Activated T-helper 17 cell treated with anti-CD3 and anti-CD28 coated beads, Interleukin-2, amount 50 U/mL, for 72 hours (primary cell): ENCODE measurements around the gene ATOX1. TPM values are rescaled to one million over a fixed set of nuclear protein-coding genes. Genes with fewer than 3 reads are reported as not detected.
"Not testable (repeated sequence)": the region's sequence is repeated elsewhere in the genome, so short reads cannot be mapped to it uniquely, and the experiment has no call there.

Experiments used
- ATAC-seq: fragments of 150-1000 bp; cut with Tn5 transposase; replicated peaks from 2 replicates; pipeline ENCODE4 v1.10.0; 2021; ENCODE audit warnings: mild to moderate bottlenecking, moderate library complexity
- H3K27ac Mint-ChIP-seq: one replicate; pipeline ENCODE4 v1.8.0; 2022; ENCODE audit warnings: mixed read lengths
- H3K27me3 Mint-ChIP-seq: one replicate; pipeline ENCODE4 v1.8.0; 2022; ENCODE audit warnings: mixed read lengths
- H3K36me3 Mint-ChIP-seq: one replicate; pipeline ENCODE4 v1.8.0; 2022; ENCODE audit warnings: low read depth, mild to moderate bottlenecking, mixed read lengths
- H3K4me1 Mint-ChIP-seq: one replicate; pipeline ENCODE4 v1.8.0; 2022; ENCODE audit warnings: mixed read lengths
- H3K4me3 Mint-ChIP-seq: one replicate; pipeline ENCODE4 v1.8.0; 2022; ENCODE audit warnings: mild to moderate bottlenecking, mixed read lengths
- H3K9me3 Mint-ChIP-seq: one replicate; pipeline ENCODE4 v1.8.0; 2022; ENCODE audit warnings: mixed read lengths
- total RNA-seq, 2 donors: library from RNA; stranded (reverse); gene quantifications; one replicate each; pipeline ENCODE4 v1.2.3, GENCODE V29; 2022

Gene ATOX1
- total RNA-seq, 2 donors from 2014 or later = 41.8 to 87.8 TPM

DNA sequence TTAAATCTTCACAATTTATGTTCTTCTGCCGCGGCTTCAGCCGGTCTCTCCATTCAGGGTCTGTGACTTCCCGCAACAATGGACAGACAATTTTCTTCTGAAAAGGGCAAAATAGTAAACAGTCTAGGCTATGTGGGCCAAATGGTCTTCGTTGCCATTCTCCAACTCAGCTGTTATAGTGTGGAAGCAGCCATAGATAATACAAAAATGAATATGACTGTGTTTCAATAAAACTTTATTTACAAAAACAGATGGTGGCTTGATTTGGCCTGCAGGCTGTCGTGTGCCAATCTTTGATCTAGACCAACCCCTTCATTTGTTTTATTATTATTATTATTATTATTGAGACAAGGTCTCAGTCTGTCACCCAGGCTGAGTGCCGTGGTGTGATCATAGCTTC is 28.1 kb downstream of the ATOX1 start:
- no peak for ATAC-seq
- no peak overlapping the region for H3K4me3 Mint-ChIP-seq
- H3K27ac Mint-ChIP-seq = no peak overlapping the region
- H3K9me3 Mint-ChIP-seq = no peaks in the 10 kb centered on the region
- peaks cover 29% of the 10 kb centered on the region for H3K36me3 Mint-ChIP-seq
- no peaks in the 10 kb centered on the region for H3K27me3 Mint-ChIP-seq
- H3K4me1 Mint-ChIP-seq = no peaks in the 10 kb centered on the region

DNA sequence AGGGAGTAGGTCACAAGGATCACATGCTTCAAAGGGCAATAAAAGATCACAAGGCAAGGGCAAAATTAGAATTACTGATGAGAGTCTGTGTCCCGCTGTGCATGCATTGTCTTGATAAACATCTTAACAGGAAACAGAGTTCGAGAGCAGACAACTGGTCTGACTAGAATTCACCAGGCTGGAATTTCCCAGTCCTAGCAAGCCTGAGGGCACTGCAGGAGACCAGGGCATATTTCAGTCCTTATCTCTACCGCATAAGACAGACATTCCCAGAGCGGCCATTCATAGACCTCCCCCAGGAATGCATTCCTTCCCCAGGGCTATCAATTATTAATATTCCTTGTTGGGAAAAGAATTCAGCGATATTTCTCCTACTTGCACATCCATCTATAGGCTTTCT is 28.8 kb downstream of the ATOX1 start:
- not testable (repeated sequence) for H3K9me3 Mint-ChIP-seq, H3K4me1 Mint-ChIP-seq, H3K27me3 Mint-ChIP-seq, H3K4me3 Mint-ChIP-seq, ATAC-seq, H3K27ac Mint-ChIP-seq
- peaks cover 29% of the 10 kb centered on the region for H3K36me3 Mint-ChIP-seq

DNA sequence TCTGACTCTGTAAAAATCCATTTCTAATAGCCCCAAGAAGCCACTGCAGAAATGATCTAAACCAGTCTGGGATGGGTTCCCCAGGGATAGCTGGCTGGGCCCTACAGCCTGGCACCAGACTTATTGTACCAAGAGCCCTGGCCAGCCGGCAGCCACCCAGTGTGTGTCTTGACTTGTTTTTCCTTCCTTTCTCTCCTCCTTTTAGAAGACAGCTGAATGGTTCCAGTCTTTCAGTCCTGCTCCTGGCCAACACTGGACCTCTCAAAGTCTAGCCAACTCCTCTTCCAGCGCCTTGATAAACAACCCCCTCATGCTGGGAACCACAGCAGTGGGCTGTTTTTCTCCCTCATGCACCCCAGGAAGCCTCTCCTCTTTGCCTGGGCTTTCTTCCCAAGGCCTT is 34.1 kb downstream of the ATOX1 start:
- no peaks in the 10 kb centered on the region for H3K27me3 Mint-ChIP-seq
- H3K36me3 Mint-ChIP-seq = peaks cover 3% of the 10 kb centered on the region
- no peak for ATAC-seq
- peaks cover 4% of the 10 kb centered on the region for H3K4me1 Mint-ChIP-seq
- no peak overlapping the region for H3K27ac Mint-ChIP-seq
- no peaks in the 10 kb centered on the region for H3K9me3 Mint-ChIP-seq
- H3K4me3 Mint-ChIP-seq = no peak overlapping the region

DNA sequence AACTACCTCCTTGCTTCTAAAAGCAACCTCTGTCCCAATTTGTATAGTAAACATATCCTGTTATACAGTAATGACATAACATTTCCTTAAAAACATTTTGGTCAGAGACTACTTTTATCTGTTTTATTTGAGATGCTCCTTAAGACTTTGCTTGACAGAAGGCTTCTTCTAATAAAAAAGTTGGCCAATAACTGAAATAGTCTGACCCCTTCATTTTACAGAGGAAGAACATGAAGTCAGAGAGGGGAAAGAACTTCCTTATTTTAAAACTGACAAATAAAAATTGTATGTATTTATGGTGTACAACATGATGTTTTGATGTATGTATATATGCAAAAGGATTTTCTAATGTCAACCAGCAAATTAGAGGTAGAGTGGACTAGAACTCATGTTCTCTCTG is 35.9 kb downstream of the ATOX1 start:
- Mint-ChIP-seq H3K4me3 (no peak overlapping the region), H3K27me3 (no peaks in the 10 kb centered on the region), H3K27ac (no peak overlapping the region), H3K9me3 (no peaks in the 10 kb centered on the region), H3K36me3 (no peaks in the 10 kb centered on the region), H3K4me1 (peaks cover 4% of the 10 kb centered on the region)
- no peak for ATAC-seq

DNA sequence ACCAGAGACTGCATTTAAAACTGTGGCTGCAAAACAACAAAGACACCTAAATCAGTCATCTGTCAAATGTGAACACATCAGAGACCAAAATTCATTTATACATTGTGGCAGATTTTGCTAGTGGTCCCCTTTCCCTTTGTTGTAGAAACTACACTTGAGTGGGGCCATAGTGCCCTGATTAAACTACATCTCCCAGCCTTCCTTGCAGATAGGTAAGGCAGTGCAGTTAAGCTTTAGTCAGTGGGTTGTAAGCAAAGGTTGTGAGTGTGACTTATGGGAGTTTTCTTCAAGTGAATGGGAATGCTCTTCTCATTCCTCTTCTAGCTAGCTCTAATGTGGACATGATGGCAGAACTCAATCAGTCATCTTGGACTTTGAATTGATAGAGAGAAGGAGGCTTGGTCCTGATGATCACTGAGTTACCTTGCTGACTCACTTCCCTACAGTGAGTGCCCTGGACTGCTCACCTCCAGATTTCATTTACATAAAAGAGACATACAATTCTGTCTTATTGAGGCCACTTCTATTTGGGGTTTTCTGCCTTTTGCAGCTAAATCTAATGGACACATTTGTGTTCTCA is 36.5 kb downstream of the ATOX1 start:
- peak; percentile 25 for ATAC-seq
- Mint-ChIP-seq H3K9me3 (no peaks in the 10 kb centered on the region), H3K27me3 (no peaks in the 10 kb centered on the region), H3K27ac (peak overlapping the region; percentile 28), H3K4me1 (peaks cover 4% of the 10 kb centered on the region), H3K36me3 (no peaks in the 10 kb centered on the region), H3K4me3 (no peak overlapping the region)

DNA sequence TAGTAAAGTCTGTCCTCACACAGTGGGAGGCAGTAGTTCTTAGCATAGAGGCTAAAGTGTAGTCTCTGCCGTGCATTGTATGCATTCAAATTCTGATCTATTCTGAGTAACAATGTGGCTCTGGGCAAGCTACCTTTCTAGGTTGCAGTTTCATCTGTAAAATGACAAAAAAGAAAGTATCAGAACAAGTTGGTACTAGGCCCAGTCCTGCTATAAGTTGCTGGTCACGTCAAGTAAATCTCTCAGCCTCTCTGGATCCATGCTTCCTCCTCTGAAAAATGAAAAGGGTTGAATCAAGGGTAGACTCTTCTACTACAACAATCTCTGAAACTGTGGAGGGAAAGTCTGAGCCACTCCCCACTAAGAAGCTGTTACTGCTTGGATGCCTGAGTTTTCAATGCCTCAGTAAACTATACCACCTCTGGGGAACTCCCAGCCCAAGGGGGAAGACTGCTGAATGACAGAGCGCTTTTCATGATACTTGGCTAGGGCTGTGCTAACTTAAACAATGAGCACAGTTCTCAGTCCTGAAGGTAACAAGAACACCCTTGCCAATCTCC is 37.3 kb downstream of the ATOX1 start:
- Mint-ChIP-seq H3K36me3 (no peaks in the 10 kb centered on the region), H3K9me3 (no peaks in the 10 kb centered on the region), H3K4me3 (no peak overlapping the region), H3K27me3 (no peaks in the 10 kb centered on the region), H3K27ac (peak overlapping the region; percentile 28), H3K4me1 (peaks cover 4% of the 10 kb centered on the region)
- peak; percentile 90 for ATAC-seq

DNA sequence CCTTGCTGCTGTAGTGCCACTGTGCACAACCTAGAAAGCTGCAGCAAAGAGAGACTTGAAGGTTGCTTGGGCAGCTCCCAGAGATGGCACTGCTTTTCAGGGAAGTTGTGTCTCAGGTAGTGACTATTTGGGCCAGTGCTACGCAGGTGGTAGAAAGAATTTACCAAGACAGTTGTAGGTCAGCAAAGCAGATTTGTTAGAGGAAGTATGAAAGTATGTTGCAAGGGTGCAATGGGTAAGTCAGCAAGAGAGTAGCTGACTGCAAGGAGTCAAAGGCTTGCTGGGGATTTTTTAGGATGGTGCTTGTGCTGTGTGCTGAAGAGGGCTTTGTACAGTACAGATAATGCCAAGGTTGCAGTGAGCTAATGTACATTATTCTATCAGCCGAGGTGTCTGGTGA is 38.2 kb downstream of the ATOX1 start:
- H3K4me3 Mint-ChIP-seq = no peak overlapping the region
- H3K4me1 Mint-ChIP-seq = peaks cover 4% of the 10 kb centered on the region
- ATAC-seq = no peak
- H3K9me3 Mint-ChIP-seq = no peaks in the 10 kb centered on the region
- H3K36me3 Mint-ChIP-seq = no peaks in the 10 kb centered on the region
- H3K27me3 Mint-ChIP-seq = no peaks in the 10 kb centered on the region
- H3K27ac Mint-ChIP-seq = no peak overlapping the region

DNA sequence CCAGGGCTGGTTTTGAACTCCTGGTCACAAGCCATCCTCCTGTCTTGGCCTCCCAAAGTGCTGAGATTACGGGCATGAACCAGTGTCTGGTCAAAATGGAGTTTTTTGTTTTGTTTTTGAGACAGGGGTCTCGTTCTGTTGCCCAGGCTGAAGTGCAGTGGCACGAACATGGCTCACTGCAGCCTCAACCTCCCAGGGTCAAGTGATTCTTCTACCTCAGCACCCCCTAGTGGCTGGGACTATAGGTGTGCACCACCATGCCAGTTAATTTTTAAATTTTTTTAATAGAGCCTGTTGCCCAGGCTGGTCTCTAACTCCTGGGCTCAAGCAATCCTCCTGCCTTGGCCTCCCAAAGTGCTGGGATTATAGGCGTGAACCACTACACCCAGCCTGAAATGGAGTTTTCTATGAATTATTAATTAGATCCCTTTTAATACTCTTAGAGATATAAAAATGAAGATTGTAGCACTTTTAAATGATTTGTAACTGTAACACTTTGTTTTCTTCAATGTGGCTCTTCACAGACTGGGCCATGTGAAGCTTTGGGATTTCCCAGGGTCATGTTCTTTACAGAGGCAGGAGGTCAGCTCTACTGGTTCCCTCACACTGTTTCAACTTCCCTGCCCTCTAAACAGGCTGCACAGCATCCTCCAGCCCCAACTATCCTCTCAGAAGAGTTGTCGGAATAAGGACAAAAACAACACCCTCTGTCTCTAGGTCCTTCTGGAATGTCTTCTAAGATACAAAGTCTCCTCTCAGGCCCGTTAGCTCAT is 39.0 kb downstream of the ATOX1 start:
- Mint-ChIP-seq H3K4me1 (peaks cover under 1% of the 10 kb centered on the region), H3K4me3 (no peak overlapping the region), H3K36me3 (no peaks in the 10 kb centered on the region), H3K9me3 (no peaks in the 10 kb centered on the region), H3K27ac (no peak overlapping the region), H3K27me3 (no peaks in the 10 kb centered on the region)
- no peak for ATAC-seq

DNA sequence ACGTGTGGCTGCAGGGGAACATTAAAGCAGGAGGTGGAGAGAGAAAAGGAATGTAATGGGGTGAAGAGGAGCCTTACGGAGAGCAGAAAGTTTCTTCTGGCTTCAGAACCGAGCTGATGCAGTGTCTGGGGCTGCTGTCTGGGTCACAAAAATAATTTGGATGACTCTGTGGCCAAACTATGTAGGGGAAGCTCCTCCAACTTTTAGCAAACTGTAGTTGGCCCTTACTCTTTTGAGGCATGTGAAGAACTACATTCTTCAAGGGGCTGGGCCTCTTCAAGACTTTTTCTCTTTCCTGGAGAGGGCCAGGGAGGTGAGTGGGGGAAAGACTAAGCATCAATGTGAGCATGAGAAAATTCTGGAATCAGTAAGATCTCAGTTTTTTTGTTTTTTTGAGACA is 39.8 kb downstream of the ATOX1 start:
- no peak for ATAC-seq
- H3K36me3 Mint-ChIP-seq = no peaks in the 10 kb centered on the region
- no peak overlapping the region for H3K27ac Mint-ChIP-seq
- H3K4me1 Mint-ChIP-seq = no peaks in the 10 kb centered on the region
- no peaks in the 10 kb centered on the region for H3K9me3 Mint-ChIP-seq
- no peak overlapping the region for H3K4me3 Mint-ChIP-seq
- no peaks in the 10 kb centered on the region for H3K27me3 Mint-ChIP-seq

DNA sequence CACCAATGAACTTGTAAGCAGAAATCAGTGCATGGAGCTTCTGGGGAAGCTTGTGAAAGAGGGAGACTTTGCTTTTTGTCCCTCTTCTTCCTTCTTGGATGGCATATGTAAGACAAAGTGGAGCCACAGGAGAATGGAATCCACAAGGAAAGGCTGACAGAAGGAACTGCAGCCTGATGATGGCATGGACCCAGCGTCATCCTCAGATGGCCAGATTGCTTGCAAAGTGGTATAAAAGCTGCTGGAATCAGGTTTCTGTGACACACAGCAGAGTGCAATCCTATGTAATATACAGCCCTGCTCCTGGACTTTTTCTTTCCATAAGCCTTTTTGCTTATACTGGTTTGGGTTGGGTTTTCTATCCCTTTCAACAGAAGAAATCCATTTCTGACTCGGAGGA is 40.3 kb downstream of the ATOX1 start:
- H3K27ac Mint-ChIP-seq = no peak overlapping the region
- no peaks in the 10 kb centered on the region for H3K36me3 Mint-ChIP-seq
- H3K9me3 Mint-ChIP-seq = no peaks in the 10 kb centered on the region
- no peak for ATAC-seq
- H3K4me1 Mint-ChIP-seq = no peaks in the 10 kb centered on the region
- peaks cover under 1% of the 10 kb centered on the region for H3K27me3 Mint-ChIP-seq
- H3K4me3 Mint-ChIP-seq = no peak overlapping the region

DNA sequence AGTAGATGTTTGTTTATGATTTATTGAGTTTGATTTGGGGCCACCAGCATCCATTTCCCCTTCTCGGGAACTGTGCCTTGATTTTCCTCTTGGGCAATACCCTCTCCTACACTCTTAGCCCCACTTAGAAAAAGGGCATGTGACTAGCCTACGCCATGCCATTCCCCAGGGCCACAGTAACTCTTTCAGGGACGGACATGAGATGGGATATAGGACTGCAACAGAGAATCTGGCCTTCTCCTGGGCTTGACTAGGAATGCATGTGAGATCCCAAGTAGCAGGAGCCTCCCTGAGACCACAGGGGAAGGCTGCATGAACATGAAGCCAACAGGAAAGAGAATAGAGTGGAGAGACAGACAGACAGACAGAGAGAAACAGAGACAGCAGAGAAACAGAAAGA is 41.0 kb downstream of the ATOX1 start:
- H3K9me3 Mint-ChIP-seq = no peaks in the 10 kb centered on the region
- H3K27me3 Mint-ChIP-seq = peaks cover 7% of the 10 kb centered on the region
- H3K4me3 Mint-ChIP-seq = no peak overlapping the region
- no peaks in the 10 kb centered on the region for H3K4me1 Mint-ChIP-seq
- no peak overlapping the region for H3K27ac Mint-ChIP-seq
- no peak for ATAC-seq
- H3K36me3 Mint-ChIP-seq = no peaks in the 10 kb centered on the region

DNA sequence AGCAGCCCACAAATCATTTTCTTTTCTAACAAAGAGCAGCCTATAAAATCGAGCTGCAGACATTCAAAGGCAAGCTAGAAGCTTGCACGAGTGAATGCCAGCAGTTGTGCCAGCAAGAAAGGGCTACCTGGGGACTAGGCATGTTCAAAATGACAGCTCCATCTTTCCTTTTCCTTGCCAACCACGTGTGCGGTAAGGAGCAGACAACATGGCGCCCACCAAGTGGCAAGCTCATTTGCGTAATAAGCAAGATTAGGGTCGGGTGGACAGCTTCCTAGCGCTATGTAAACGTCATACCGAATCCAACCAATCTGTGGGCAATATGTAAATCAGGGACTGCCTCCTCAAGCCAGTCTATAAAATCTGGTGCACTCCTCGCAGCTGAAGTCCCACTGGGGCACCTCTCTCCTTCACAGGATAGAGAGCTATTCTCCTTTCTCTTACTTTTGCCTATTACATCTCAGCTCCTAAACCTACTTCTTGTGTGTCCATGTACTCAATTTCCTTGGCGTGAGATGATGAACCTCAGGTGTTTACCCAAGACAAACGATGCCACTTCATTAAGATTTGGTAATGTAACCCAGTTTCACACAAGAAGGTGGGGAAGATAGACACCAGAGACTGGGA is 49.2 kb downstream of the ATOX1 start:
- no peaks in the 10 kb centered on the region for H3K4me1 Mint-ChIP-seq
- H3K4me3 Mint-ChIP-seq = no peak overlapping the region
- peaks cover 15% of the 10 kb centered on the region for H3K27me3 Mint-ChIP-seq
- H3K27ac Mint-ChIP-seq = no peak overlapping the region
- H3K36me3 Mint-ChIP-seq = no peaks in the 10 kb centered on the region
- no peaks in the 10 kb centered on the region for H3K9me3 Mint-ChIP-seq
- no peak for ATAC-seq

DNA sequence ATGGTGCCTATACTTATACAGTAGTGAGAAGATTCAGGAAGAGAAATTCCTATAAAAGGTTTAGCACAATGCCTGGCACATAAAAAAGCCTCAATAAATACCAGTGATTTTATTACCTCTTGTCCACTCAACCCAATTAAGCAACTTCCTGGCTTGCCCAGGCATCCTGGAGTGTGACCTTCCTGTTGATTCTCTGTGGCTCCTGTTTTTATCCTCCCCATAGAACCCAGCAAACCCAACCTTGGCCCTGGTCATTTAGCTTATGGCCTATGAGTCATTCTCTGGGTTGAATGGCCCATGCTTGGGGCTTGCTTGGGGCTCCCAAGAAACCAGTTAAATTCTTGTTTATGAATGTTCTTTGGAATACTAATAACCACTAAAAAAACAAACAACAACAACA is 50.3 kb downstream of the ATOX1 start:
- no peaks in the 10 kb centered on the region for H3K4me1 Mint-ChIP-seq
- ATAC-seq = no peak
- no peaks in the 10 kb centered on the region for H3K36me3 Mint-ChIP-seq
- no peak overlapping the region for H3K27ac Mint-ChIP-seq
- no peak overlapping the region for H3K4me3 Mint-ChIP-seq
- no peaks in the 10 kb centered on the region for H3K9me3 Mint-ChIP-seq
- peaks cover 14% of the 10 kb centered on the region for H3K27me3 Mint-ChIP-seq

DNA sequence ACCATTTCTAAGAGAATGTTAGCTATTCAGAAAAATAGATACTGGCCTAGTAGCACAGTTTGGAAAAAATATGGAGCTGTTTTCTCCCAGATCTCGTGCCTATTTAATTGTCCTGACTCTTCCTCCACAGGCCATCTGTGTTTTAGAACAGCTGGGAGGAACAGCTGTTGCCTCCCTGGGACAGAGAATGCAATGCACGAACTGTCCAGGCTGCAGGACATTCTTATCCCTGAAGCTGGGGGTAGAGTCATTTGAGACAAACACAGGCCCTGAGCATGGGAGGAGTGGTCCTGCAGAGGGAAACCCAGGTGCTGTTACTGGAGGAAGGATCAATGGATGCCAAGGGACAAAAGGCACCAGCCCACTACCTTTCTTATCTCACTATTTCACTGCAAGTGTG is 50.9 kb downstream of the ATOX1 start:
- H3K36me3 Mint-ChIP-seq = no peaks in the 10 kb centered on the region
- H3K27me3 Mint-ChIP-seq = peaks cover 9% of the 10 kb centered on the region
- H3K9me3 Mint-ChIP-seq = no peaks in the 10 kb centered on the region
- H3K4me3 Mint-ChIP-seq = no peak overlapping the region
- ATAC-seq = no peak
- no peaks in the 10 kb centered on the region for H3K4me1 Mint-ChIP-seq
- H3K27ac Mint-ChIP-seq = no peak overlapping the region

DNA sequence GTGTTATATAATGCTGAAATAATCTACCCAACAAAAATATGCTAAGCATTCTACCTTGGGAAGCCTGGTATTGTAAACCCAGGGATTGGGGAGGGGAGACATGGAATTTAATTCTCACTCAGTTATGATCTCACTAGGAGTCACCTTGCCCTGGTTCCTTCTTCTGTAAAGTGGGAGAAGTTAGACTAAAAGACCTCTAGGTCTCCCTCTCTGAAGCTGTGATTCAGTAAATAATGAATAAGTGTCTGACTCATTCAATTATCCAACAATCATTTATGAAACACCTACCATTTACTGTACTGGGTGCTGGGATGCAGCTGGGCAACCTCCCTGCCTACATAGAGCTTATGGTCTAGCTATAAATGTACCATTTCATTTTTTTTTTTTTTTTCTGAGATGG is 51.5 kb downstream of the ATOX1 start:
- Mint-ChIP-seq H3K9me3 (no peaks in the 10 kb centered on the region), H3K27ac (no peak overlapping the region)

More for the DNA sequence above, 51.5 kb downstream of the ATOX1 start:
- no peaks in the 10 kb centered on the region for H3K36me3 Mint-ChIP-seq
- peaks cover 5% of the 10 kb centered on the region for H3K27me3 Mint-ChIP-seq
- H3K4me1 Mint-ChIP-seq = no peaks in the 10 kb centered on the region
- no peak overlapping the region for H3K4me3 Mint-ChIP-seq
- peak; percentile 28 for ATAC-seq
